Measurements from ENCODE around the gene TAF4B.
"Not testable (repeated sequence)": the region's sequence is repeated elsewhere in the genome, so short reads cannot be mapped to it uniquely, and the experiment has no call there.

TAF4B gene

GRCh38 chr18:26301681-26302080 lies 75.4 kb downstream of the TAF4B start:
- no peak for DNase-seq (ENCODE audit: extremely low read depth in 1 of 2, low read depth in 1 of 2)

DNA sequence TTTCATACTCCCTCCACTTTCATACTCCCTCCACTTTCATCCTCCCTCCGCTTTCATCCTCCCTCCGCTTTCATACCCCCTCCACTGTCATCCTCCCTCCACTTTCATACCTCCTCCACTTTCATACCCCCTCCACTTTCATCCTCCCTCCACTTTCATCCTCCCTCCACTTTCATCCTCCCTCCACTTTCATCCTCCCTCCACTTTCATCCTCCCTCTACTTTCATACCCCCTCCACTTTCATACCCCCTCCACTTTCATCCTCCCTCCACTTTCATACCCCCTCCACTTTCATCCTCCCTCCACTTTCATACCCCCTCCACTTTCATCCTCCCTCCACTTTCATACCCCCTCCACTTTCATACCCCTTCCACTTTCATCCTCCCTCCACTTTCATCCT lies 77.0 kb downstream of the TAF4B start:
- not testable (repeated sequence) for DNase-seq (ENCODE audit: extremely low read depth in 1 of 2, low read depth in 1 of 2)

DNA sequence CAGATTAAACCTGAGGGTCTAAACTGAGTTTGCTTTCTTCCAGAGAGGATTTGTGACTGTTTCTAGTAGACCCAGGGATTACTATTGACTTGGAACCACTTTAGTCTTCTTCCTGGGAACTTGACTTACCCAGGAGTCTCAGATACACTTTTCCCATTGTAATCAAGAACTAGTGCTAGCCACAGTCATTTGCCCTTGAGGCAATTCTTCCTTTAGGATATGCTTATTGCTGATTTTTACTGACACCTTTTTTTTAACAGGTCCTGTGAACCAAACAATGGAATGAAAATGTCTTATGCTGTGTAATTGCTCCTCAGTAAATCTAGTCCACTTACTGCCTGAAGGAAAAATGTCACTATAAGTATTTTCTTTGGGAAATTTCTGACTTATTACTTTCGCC lies 78.3 kb downstream of the TAF4B start:
- DNase-seq (ENCODE audit: extremely low read depth in 1 of 2, low read depth in 1 of 2): no peak

DNA sequence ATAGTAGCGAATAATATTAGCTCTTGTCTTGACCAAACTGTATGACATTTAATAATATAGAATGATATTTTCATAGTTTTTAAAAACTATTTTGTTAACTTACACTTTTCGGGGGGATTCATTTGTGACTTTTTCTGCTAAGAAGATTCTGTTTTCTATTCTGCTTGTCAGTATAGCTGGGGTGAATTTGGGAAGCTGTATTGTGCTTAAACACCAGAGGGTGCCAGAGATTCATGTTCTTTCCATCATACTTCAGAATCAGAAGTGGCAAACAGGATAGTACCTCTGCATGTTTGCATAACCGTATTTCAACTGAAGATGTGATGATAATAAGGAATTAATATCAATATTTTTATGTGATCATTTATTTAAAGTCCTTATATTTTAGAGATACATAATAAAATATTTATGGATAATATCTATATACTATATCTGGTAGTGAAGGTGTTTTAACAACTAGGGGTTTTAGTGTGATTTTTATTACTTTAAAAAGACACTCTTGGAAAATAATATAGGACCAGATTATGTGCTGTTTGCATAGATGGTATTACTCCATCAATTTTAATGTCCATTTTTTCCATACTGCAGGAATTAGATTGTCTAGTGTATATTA lies 81.0 kb downstream of the TAF4B start:
- DNase-seq (ENCODE audit: extremely low read depth in 1 of 2, low read depth in 1 of 2): no peak

DNA sequence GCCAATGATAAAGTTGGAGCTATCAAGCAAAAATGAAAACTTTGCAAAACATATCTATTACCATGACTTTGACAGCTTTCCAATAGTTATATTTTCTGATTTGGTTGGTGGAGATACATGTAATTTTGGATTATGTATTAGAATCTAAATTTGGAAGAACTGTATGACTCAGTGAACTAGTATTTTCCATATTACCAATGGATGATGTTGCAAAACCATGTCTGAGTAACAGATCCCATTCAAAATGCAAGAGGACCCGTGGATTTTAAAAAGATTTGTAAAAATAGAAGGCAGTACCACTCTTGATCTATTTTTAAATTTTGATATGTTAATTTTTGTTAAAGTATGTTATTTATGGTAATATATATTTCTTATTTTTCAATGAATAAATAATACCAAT lies 83.0 kb downstream of the TAF4B start:
- DNase-seq (ENCODE audit: extremely low read depth in 1 of 2, low read depth in 1 of 2): no peak

- DNase-seq (ENCODE audit: extremely low read depth in 1 of 2, low read depth in 1 of 2): no peak
Measured at GRCh38 chr18:26312199-26312598, 86.0 kb downstream of the TAF4B start.

DNA sequence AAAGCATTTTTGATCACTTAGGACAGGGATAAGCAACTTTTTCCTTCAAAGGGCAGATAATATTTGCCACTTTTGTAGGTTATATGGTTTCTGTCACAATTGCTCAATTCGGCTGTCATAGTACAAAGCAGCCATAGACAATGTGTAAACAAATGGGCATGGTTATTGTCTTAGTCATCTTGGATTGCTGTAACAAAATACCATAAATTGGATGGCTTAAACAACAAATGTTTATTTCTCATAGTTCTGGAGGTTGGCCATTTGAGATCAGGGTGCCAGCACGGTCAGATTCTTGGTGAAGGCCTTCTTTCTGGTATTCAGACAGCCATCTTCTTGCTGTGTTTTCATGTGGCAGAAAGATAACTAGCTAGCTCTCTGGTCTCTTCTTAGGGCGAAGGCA lies 91.2 kb downstream of the TAF4B start:
- DNase-seq (ENCODE audit: extremely low read depth in 1 of 2, low read depth in 1 of 2): no peak

GRCh38 chr18:26320686-26321085 lies 94.4 kb downstream of the TAF4B start:
- DNase-seq (ENCODE audit: extremely low read depth in 1 of 2, low read depth in 1 of 2): no peak

DNA sequence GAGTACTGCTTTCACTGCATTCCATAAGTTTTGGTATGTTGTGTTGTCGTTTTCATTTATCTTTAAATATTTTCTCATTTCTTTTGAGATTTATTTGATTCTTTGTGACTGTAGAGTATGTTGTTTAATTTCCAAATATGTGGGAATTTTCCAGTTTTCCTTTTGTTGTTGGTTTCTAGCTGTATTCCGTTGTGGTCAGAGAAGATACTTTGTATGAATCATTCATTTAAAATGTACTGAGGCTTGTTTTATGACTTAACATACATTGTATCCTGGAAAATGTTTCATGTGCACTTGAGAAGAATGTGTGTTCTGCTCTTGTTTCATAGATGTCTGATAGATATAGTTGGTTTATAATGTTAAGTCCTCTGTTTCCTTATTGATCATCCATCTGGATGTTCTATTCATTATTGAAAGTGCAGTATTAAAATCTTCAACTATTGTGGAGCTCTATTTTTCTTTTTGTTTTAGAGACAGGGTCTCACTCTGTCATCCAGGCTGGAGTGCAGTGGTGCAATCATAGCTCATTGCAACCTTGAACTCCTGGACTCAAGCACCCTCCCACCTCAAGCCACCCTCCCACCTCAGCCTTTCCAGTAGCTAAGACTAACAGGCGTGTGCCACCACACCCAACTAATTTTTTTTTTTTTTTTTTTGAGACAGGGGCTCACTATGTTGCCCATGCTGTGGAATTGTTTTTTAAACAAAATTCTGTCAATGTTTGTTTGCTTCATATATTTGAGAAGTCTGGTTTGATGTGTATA lies 96.8 kb downstream of the TAF4B start:
- DNase-seq (ENCODE audit: extremely low read depth in 1 of 2, low read depth in 1 of 2): no peak

DNA sequence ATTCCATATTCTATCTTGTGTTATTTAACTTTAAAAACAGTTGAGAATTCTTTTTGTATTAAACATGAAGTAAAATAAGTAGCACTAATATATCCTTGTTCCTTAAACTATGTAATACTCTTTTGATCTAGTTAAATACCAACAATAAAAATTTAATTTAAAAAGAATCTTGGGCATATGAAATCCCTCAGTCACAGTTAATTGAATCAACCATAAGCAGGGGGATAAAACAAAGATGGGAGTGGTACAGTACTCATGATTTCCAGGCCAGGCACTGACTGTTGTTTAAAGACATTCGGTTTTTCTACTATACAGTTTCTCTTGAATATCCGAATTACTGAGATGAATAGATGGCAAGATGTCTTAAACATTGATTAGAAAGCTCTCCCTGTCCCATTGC lies 99.5 kb downstream of the TAF4B start:
- DNase-seq (ENCODE audit: extremely low read depth in 1 of 2, low read depth in 1 of 2): no peak

GRCh38 chr18:26327062-26327461 lies 100.8 kb downstream of the TAF4B start:
- DNase-seq (ENCODE audit: extremely low read depth in 1 of 2, low read depth in 1 of 2): no peak

- no peak for DNase-seq (ENCODE audit: extremely low read depth in 1 of 2, low read depth in 1 of 2)
Measured at GRCh38 chr18:26332991-26333390, 106.7 kb downstream of the TAF4B start.

DNA sequence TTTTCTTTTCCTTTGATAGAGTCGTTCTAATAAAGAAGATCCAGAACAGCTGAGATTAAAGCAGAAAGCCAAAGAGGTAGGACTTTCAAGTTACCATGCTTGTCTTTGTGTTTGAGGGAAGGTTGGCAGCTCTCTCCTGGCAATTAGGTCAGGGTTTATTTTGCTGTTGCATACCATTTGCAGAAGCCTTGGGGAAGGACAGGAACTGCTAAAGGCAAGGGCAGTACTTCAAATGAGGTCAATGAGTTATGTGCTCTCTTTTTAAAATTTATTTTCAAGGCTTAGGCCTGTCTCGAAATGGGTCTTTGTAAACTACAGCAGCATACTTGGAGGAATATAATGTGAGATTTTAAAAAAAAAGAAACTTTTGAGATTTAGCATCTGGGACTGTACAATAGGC lies 108.9 kb downstream of the TAF4B start:
- no peak for DNase-seq (ENCODE audit: extremely low read depth in 1 of 2, low read depth in 1 of 2)

DNA sequence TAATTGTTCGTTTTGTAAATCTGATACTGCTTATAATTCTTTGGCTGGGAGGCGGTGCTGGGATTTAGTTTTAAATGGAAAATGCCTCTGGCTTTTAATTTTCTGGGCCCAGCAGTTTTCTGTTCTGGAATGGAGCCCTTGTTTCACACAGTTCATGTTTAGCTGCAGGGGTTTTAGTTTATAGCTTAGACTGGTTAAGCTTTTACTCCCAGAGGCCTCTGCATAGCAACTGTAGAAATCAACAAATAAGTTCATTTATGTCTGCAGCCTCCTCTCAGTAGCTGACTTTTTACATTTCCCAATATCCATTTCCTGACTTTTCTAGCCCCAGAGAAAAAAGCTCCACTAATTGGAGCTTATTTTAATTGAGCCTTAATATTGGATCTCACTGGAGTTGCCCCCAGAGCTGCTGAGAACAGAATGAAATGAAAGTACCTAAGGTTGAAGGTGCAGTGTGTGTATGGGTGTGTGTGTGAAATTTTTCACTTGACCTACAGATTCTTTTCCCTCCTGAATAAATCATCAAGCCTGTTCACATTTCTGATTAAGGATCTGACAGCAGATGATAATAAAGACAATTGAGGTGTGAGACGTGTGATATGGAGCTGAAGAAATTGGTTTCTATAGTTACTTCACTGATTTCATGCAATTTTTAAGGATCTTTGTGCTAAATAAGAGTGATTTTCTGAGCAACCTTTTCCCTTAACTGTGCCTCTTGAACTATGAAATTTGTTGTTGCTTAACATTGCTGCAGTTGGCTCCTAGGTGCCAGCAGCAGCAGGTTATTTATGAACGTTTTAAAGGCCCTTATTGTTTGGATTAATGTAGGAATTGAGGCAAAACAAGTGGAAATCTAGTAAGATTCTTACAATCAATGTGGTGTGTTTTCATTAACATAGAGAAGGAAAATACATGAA lies 109.6 kb downstream of the TAF4B start:
- no peak for DNase-seq (ENCODE audit: extremely low read depth in 1 of 2, low read depth in 1 of 2)

GRCh38 chr18:26336572-26336971 lies 110.3 kb downstream of the TAF4B start:
- DNase-seq (ENCODE audit: extremely low read depth in 1 of 2, low read depth in 1 of 2): no peak

DNA sequence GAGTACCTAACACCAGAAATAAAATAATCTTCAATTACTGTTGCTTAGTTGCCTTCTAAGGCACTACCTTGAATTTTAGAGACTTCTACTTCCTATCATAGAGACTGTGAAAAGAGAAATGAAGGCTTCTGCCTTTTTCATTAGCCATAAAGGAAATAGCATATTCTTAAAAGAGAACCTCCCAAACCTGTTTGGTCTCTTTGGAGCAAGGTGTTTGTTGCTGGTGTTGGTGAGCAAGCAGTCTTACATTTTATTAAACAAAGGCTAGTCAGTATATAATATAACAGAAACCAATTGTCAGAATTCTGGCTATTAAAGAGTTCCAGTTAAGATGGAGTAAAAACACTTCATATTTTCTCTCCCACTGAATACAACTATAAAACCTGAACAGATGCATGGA lies 116.4 kb downstream of the TAF4B start:
- DNase-seq (ENCODE audit: extremely low read depth in 1 of 2, low read depth in 1 of 2): no peak

DNA sequence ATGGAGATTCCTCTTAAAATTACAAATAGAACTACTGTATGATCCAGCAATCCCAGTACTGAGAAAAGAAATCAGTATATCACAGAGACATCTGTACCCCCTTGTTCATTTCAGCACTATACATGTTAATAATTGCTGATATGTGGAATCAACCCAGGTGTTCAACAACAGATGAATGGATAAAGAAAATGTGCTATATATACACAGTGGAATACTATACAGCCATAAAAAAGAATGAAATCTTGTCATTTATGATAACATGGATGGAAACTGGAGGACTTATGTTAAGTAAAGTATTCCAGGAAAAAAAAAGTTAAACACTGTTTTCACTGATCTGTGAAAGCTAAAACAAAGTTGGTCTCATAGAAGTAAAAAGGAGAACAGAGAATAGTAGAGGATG lies 124.7 kb downstream of the TAF4B start:
- DNase-seq (ENCODE audit: extremely low read depth in 1 of 2, low read depth in 1 of 2): no peak

DNA sequence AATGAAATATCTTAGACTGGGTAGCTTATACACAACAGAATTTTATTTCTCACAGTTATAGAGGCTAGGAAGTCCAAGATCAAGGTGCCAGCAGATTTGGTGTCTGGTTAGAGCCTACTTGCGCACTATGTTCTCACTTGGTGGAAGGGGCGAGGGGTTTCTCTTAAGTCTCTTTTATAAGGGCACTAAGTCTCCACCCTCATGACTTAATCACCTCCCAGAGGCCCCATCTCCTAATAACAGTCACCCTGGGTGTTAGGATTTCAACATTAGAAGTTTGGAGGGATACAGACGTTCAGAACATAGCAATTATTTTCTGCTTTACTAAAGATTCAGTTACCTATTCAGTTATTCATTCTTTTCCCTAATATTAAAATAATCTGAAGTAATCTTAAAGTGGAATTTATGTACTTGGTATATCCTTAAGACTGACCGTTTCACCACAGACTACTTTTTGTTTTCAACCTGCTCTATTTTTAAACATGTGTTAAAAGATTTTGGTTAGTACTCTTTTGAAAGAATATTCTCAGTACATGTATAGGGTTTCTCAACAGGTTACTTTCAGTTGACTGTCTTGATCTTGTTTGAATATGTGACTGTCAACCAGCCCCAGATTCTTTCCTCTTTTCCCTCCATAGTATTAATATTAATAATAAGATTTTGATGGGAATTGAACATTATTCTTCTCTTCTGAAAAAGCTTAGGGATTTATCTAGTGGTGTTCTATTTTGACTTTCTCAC lies 130.0 kb downstream of the TAF4B start:
- no peak for DNase-seq (ENCODE audit: extremely low read depth in 1 of 2, low read depth in 1 of 2)

DNA sequence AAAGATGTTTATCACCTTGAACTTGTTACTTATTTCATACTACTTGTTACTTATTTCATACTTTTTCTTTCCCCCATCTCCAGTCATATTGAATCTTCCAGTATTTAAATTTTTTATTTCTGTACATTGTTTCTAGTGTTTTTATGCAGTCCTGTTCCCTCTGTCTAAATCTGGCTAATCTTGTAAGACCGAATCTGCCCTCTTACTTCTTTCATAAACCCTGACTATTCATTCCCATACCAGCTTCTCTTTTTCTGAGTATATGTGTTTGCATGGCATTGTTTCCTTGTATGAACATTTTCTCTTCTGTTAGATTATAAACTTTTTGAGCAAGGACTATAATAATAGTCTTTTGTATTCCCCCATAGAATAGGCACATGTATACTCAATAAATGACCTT lies 131.7 kb downstream of the TAF4B start:
- DNase-seq (ENCODE audit: extremely low read depth in 1 of 2, low read depth in 1 of 2): no peak

DNA sequence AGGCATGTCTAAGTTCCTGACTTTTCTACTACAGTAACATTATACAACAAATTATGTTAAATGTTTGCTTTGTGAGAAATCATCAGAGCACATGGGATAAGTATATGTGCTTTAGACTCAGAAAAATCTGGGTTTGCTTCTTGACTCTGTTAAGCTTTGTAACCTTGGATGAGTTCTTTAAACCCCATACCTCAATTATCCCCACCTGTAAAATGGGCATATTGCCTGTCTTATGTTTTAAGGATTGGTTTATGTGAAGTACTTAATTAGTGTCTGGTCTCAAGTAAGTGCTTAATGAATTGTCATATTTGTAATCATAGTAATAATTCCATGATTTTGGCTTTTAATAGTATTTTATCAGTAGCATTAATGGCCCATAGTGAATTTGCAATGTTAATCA lies 135.8 kb downstream of the TAF4B start:
- DNase-seq (ENCODE audit: extremely low read depth in 1 of 2, low read depth in 1 of 2): no peak

- no peak for DNase-seq (ENCODE audit: extremely low read depth in 1 of 2, low read depth in 1 of 2)
Measured at GRCh38 chr18:26367425-26367824, 141.2 kb downstream of the TAF4B start.

Measured in stimulated activated CD8-positive, alpha-beta memory T cell treated with anti-CD3 and anti-CD28 coated beads, Interleukin-7, amount 100 ng/mL, for 48 hours (primary cell).